SU-DHL-6 (cell line): ENCODE data around the gene PADI3.

Experiments used
- EZH2phosphoT487 ChIP-seq: fragments of 200-600 bp; sonication (generic), shearing (Covaris generic); conservative IDR thresholded peaks from 2 replicates; pipeline ENCODE4 v1.6.1; 2018; ENCODE audit warnings: mild to moderate bottlenecking, antibody characterized with exemption, low read length, moderate library complexity, mixed read lengths
- TF ChIP-seq, protein P1 (sequence below): fragments of 200-600 bp; sonication (generic); IDR thresholded peaks from one replicate; pipeline ENCODE4 v1.5.1; 2017; ENCODE audit warnings: antibody characterized with exemption, mild to moderate bottlenecking, low read length, moderate library complexity; ENCODE audit not compliant: insufficient read depth, poor library complexity, severe bottlenecking

DNA sequence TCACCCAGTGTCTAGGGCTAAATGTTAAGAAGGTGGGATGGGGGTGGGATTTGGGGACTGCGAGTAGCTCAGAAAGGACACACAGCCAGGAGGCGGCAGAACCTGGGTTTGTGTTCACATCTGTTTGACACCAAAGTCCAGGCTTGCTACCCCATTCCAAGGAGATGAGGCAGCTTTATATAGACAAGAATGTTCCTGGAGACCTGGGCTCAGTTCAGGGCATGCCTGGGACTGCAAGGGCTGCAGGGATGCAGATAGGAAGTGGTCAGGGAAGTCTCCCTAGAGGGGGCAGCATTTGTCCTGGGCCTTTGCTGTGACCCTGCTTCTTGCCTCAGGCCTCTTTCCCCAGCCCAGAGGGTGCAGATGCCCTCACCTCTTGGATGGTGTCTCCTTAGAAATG lies 16.3 kb downstream of the PADI3 start:
- TF ChIP-seq, protein P1, sequence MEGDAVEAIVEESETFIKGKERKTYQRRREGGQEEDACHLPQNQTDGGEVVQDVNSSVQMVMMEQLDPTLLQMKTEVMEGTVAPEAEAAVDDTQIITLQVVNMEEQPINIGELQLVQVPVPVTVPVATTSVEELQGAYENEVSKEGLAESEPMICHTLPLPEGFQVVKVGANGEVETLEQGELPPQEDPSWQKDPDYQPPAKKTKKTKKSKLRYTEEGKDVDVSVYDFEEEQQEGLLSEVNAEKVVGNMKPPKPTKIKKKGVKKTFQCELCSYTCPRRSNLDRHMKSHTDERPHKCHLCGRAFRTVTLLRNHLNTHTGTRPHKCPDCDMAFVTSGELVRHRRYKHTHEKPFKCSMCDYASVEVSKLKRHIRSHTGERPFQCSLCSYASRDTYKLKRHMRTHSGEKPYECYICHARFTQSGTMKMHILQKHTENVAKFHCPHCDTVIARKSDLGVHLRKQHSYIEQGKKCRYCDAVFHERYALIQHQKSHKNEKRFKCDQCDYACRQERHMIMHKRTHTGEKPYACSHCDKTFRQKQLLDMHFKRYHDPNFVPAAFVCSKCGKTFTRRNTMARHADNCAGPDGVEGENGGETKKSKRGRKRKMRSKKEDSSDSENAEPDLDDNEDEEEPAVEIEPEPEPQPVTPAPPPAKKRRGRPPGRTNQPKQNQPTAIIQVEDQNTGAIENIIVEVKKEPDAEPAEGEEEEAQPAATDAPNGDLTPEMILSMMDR, result no peak
- TF ChIP-seq EZH2phosphoT487, result no peak
